ENCODE data around the gene ZNF276.

- TF ChIP-seq POLR2A (IDR thresholded peaks at IDR 0.05), result no peak
- TF ChIP-seq, protein P1, sequence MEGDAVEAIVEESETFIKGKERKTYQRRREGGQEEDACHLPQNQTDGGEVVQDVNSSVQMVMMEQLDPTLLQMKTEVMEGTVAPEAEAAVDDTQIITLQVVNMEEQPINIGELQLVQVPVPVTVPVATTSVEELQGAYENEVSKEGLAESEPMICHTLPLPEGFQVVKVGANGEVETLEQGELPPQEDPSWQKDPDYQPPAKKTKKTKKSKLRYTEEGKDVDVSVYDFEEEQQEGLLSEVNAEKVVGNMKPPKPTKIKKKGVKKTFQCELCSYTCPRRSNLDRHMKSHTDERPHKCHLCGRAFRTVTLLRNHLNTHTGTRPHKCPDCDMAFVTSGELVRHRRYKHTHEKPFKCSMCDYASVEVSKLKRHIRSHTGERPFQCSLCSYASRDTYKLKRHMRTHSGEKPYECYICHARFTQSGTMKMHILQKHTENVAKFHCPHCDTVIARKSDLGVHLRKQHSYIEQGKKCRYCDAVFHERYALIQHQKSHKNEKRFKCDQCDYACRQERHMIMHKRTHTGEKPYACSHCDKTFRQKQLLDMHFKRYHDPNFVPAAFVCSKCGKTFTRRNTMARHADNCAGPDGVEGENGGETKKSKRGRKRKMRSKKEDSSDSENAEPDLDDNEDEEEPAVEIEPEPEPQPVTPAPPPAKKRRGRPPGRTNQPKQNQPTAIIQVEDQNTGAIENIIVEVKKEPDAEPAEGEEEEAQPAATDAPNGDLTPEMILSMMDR (IDR thresholded peaks at IDR 0.05), result no peak
These were observed 17.1 kb upstream of the ZNF276 start for GRCh38 chr16:89704281-89704680.
